ENCODE measurements around the gene LMO4.
A peak's percentile ranks its signal among the peaks of the same experiment; 100 is the strongest.

Gene LMO4

GRCh38 chr1:87328272-87329050 is at the start of gene LMO4:
TSS of gene LMO4 (plus strand) at chr1:87328880. CDS start at chr1:87332016, 3,136 bp downstream.
- DNase-seq (ENCODE audit: low spot score) = peak; percentile 98

GRCh38 chr1:87279536-87279875 is 49.2 kb upstream of the LMO4 start:
- no peak for DNase-seq (ENCODE audit: low spot score)

GRCh38 chr1:87279966-87280535 is 48.6 kb upstream of the LMO4 start:
- no peak for DNase-seq (ENCODE audit: low spot score)

GRCh38 chr1:87284456-87285240 is 44.0 kb upstream of the LMO4 start:
- DNase-seq (ENCODE audit: low spot score) = no peak

GRCh38 chr1:87291107-87291506 is 37.6 kb upstream of the LMO4 start:
- no peak for DNase-seq (ENCODE audit: low spot score)

GRCh38 chr1:87292684-87293493 is 35.8 kb upstream of the LMO4 start:
- no peak for DNase-seq (ENCODE audit: low spot score)

- DNase-seq (ENCODE audit: low spot score) = no peak
These were observed 34.0 kb upstream of the LMO4 start for GRCh38 chr1:87294633-87295032.

GRCh38 chr1:87295445-87296110 is 33.1 kb upstream of the LMO4 start:
- DNase-seq (ENCODE audit: low spot score) = no peak

- no peak for DNase-seq (ENCODE audit: low spot score)
These were observed 32.5 kb upstream of the LMO4 start for GRCh38 chr1:87296206-87296605.

- no peak for DNase-seq (ENCODE audit: low spot score)
These were observed 29.0 kb upstream of the LMO4 start for GRCh38 chr1:87299661-87300060.

GRCh38 chr1:87300628-87301027 is 28.1 kb upstream of the LMO4 start:
- DNase-seq (ENCODE audit: low spot score) = no peak

- DNase-seq (ENCODE audit: low spot score) = no peak
These were observed 23.5 kb upstream of the LMO4 start for GRCh38 chr1:87305151-87305550.

- DNase-seq (ENCODE audit: low spot score) = no peak
These were observed 22.9 kb upstream of the LMO4 start for GRCh38 chr1:87305762-87306161.

- no peak for DNase-seq (ENCODE audit: low spot score)
These were observed 21.4 kb upstream of the LMO4 start for GRCh38 chr1:87307306-87307705.

- DNase-seq (ENCODE audit: low spot score) = no peak
These were observed 20.7 kb upstream of the LMO4 start for GRCh38 chr1:87307931-87308330.

- DNase-seq (ENCODE audit: low spot score) = no peak
These were observed 14.6 kb upstream of the LMO4 start for GRCh38 chr1:87314091-87314490.

GRCh38 chr1:87318056-87318650 is 10.5 kb upstream of the LMO4 start:
- no peak for DNase-seq (ENCODE audit: low spot score)

GRCh38 chr1:87318806-87319205 is 9.9 kb upstream of the LMO4 start:
- DNase-seq (ENCODE audit: low spot score) = no peak

- no peak for DNase-seq (ENCODE audit: low spot score)
These were observed 2.5 kb upstream of the LMO4 start for GRCh38 chr1:87325982-87326738.
